ENCODE data around the gene CPTP. TPM values are rescaled to one million over a fixed set of nuclear protein-coding genes. Genes with fewer than 3 reads are reported as not detected.
A peak's percentile ranks its signal among the peaks of the same experiment; 100 is the strongest.

CPTP gene
- total and polyA plus RNA-seq, 2 of the 13 experiments (the other 11 are each of a cell fraction or from before 2014, with no cell fraction given), result 5.5 to 9.3 TPM

DNA sequence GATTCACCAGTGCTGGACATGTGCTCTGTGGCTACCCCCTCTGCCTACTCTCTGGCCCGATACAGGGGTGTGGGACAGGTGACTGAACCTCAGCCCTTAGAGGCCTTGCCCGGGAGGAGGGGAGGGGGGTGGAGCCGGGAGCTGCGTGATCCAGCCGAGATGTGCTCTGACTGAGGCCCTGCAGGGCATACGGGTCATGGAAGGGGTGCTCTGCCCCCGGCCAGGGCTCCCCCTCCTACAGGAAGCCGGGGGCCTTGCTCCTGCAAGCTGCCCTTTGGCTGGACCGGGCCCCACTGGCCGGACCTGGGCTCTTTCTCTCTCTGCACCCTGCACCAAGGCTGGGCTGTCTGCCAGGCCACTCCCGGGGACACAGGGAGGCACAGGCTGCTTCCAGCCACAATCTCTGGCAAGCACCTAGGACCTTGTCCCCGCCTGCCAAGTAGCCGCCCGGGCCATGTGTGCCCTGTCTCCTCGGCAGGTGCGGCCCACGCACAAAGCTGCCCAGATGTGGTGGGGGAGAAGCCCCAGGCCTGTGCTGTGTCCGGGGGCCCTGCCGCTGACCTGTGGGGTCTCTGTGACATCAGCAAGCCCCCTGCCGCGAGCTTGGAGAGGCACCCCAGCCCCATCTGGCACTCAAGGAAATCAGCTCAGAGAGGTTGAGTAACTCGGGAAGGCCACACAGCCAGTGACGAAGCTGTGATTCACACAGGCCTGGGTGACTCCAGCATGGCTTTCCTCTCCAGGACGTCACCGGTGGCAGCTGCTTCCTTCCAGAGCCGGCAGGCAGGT lies 42.9 kb upstream of the CPTP start (continued):
- no peak for TF ChIP-seq IRF9 (CRISPR knock-in tag; IDR thresholded peaks at IDR 0.05; ENCODE audit: borderline replicate concordance)
- TF ChIP-seq ZNF709 (CRISPR knock-in tag; IDR thresholded peaks at IDR 0.05), result no peak
- 0 out of 2 replicates have a peak, but pooled peaks have one; percentile 19 for TF ChIP-seq ZNF556 (CRISPR knock-in tag; IDR thresholded peaks at IDR 0.05; ENCODE audit: borderline replicate concordance)
- TF ChIP-seq, protein P1, sequence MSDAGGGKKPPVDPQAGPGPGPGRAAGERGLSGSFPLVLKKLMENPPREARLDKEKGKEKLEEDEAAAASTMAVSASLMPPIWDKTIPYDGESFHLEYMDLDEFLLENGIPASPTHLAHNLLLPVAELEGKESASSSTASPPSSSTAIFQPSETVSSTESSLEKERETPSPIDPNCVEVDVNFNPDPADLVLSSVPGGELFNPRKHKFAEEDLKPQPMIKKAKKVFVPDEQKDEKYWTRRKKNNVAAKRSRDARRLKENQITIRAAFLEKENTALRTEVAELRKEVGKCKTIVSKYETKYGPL (CRISPR knock-in tag; IDR thresholded peaks at IDR 0.05), result no peak
- TF ChIP-seq ZNF143 (CRISPR knock-in tag; IDR thresholded peaks at IDR 0.05), result no peak
- TF ChIP-seq NFYB (CRISPR knock-in tag; IDR thresholded peaks at IDR 0.05), result no peak; the same call in 1 of the 2 replicates
- TF ChIP-seq ZFAT (CRISPR knock-in tag; conservative IDR thresholded peaks at IDR 0.05), result no peak
- TF ChIP-seq ZNF552 (CRISPR knock-in tag; IDR thresholded peaks at IDR 0.05; ENCODE audit: borderline replicate concordance), result peak; percentile 71
- TF ChIP-seq ZNF563 (CRISPR knock-in tag; IDR thresholded peaks at IDR 0.05), result 0 out of 2 replicates have a peak, but pooled peaks have one; percentile 25
- no peak for TF ChIP-seq TCF7 (IDR thresholded peaks at IDR 0.05; ENCODE audit: low read depth)
- no peak for TF ChIP-seq ZNF468 (CRISPR knock-in tag; IDR thresholded peaks at IDR 0.05)
- TF ChIP-seq, protein P2, sequence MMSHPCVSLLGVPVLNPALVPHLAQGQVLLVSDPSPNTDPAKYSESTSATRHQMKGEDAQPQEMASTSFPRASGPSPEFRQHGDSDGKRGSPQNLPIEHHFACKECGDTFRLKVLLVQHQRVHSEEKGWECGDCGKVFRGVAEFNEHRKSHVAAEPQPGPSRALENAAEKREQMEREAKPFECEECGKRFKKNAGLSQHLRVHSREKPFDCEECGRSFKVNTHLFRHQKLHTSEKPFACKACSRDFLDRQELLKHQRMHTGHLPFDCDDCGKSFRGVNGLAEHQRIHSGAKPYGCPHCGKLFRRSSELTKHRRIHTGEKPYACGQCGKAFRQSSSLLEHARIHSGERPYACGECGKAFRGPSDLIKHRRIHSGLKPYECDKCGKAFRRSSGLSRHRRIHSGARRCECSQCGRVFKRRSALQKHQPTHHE (CRISPR knock-in tag; IDR thresholded peaks at IDR 0.05; ENCODE audit: borderline replicate concordance), result no peak
- TF ChIP-seq DDIT3 (CRISPR knock-in tag; IDR thresholded peaks at IDR 0.05), result no peak
- no peak for TF ChIP-seq ZNF383 (CRISPR knock-in tag; IDR thresholded peaks at IDR 0.05; ENCODE audit: borderline replicate concordance)
- TF ChIP-seq ZNF646 (CRISPR knock-in tag; IDR thresholded peaks at IDR 0.05), result no peak
- no peak for TF ChIP-seq ZNF749 (CRISPR knock-in tag; IDR thresholded peaks at IDR 0.05; ENCODE audit: borderline replicate concordance)
- no peak for TF ChIP-seq ZNF615 (CRISPR knock-in tag; IDR thresholded peaks at IDR 0.05; ENCODE audit: borderline replicate concordance)
- 0 out of 2 replicates have a peak, but pooled peaks have one; percentile 17 for TF ChIP-seq ZNF441 (CRISPR knock-in tag; IDR thresholded peaks at IDR 0.05; ENCODE audit: borderline replicate concordance)
